Measurements from ENCODE around the gene BRINP2.
"Not testable (repeated sequence)": the region's sequence is repeated elsewhere in the genome, so short reads cannot be mapped to it uniquely, and the experiment has no call there.

BRINP2 gene

DNA sequence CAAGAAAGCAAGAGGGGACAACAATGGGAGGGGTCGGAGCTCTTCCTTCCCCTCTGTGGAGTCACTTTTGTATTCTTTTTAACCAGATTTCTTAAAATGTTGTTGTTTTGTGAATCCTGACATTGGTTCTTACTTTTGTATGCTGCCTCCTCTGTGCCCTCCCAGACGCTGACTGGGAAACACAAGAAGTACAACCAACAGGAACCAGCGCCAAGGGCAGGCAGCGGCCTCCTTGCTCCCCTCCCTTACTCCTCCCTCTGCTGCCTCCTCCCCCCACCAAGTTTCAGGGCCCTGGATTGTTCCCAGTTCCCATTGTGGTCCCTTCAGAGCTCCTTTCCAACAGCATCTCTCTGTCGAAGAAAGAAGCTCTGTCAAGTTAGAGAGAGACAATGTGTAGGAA is 111.1 kb downstream of the BRINP2 start:
- no peak for DNase-seq

DNA sequence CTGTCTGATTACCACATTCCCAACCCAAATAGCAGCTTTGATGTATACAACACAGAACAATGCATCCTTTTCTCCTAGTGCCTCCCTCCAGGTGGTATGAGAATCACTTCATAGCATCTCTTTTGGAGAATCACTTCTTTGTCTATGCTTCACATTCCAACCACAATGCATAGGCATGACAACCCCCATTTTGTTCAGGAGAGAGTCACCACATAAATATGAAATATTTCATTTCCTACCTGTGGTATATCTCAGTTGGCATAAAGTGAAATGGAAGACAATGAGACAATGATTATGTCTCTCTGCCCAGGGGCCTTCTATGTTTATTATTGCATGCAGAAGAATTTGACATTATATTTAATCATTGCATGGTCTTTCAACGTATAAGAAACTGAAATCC is 112.2 kb downstream of the BRINP2 start:
- DNase-seq = no peak

DNA sequence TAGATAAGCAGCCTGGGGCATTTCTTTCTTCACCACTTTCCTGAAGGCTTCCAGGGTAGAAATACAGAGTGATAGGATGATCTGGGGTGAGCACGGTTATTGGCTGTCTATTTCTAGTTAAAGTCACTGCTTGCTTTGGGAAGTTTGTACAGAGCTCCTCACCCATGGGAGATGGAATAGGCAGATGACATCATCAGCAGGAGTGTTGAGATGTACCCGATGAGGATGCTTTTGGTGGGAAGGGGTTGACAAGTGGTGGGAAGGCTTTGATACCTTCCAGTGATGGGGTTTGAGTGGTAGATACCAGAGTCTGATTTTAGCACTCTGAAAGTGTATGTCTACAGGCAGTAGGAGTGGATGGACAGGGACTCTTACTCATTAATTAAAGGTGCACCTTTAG is 112.6 kb downstream of the BRINP2 start:
- no peak for DNase-seq

DNA sequence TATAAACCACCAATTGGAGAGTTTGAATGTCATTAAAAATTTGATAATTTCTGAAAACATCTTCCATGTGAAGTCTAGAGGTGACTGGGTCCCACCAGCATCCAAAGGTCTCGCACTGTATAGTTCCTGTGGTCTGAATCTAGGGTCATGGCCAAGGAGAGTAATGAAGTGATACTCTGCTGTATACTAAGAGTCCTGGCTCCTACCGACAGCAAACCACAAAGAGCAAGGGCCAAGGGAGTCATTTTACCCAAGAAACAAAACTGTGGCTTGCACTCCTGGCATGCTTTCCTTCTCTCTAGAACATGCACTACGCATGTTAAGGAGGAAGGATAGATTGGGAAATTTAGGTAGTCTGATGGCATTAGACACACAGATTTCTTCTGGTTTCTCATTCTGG is 115.6 kb downstream of the BRINP2 start:
- no peak for DNase-seq

DNA sequence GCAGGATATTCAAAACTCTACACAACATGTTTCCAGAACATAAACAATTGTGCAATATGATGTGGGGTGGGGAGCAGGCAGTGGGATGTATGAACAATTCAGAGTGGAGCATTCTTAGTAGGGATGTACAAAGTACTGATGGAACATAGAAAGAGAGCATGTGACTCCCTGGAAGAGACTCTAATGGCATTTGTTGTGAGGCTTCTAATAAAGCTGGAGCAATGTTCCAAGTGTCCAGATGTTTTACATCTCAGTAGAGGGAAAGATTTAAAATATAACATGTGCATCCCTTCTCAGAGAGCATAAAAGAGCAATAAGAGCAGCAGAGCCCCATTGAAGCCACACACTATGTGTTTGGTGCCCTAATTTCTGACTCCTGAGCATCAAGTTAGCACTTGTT is 116.5 kb downstream of the BRINP2 start:
- no peak for DNase-seq

DNA sequence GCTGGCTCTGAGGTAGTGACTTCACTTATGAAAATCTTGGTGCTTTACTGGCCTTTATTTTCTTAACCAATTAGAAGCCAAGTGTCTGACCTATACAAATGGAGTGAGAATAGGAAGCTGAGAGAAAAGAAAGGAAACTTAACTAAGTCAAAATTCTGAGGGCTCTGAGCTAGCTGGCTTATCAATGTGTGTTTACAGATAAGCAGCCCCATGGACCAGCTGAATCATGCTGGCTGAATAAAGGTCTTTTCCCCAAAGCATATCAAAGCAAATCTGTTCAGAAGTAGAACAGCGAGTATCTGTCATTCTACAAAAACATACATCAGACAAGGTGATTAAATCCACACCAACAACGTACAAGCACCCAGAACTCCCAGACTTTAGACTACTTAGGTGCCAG is 117.2 kb downstream of the BRINP2 start:
- DNase-seq = no peak

DNA sequence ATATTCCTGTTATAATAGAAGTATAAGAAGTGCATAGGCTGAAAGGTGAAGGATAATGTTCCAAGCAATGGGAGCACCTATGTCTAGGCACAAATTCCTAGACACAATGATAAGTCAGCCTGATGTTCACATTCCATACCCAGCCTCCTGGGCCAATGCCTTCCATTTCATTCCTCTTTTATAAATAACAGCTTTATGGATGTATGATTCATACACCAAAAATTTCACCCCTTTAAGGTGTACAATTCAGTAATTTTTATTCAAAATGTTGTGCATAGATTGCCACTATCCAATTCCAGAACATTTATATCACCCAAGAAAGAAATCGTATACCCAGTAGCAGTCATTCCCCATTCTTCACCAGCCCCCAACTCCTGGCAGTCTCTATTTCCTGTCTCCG is 118.8 kb downstream of the BRINP2 start:
- DNase-seq = no peak

DNA sequence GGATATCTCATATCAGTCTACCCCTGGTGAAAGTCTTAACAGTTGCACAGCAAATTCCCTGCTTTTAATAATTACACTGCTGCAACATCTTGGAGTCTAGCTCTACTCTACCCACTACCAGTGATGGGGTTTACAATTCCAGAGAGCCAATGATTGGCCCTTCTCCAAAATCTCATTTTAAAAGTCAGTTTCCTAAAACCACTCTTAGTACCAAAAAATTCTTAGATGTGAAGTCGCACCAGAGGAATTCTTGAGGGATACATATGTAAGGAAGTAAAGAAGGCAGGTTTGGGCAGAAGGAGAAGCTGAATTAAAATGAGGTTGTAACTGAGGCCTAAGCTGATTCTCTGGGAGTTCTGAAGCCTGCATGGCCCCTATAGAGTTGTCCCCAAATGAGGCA is 129.7 kb downstream of the BRINP2 start:
- DNase-seq = no peak

DNA sequence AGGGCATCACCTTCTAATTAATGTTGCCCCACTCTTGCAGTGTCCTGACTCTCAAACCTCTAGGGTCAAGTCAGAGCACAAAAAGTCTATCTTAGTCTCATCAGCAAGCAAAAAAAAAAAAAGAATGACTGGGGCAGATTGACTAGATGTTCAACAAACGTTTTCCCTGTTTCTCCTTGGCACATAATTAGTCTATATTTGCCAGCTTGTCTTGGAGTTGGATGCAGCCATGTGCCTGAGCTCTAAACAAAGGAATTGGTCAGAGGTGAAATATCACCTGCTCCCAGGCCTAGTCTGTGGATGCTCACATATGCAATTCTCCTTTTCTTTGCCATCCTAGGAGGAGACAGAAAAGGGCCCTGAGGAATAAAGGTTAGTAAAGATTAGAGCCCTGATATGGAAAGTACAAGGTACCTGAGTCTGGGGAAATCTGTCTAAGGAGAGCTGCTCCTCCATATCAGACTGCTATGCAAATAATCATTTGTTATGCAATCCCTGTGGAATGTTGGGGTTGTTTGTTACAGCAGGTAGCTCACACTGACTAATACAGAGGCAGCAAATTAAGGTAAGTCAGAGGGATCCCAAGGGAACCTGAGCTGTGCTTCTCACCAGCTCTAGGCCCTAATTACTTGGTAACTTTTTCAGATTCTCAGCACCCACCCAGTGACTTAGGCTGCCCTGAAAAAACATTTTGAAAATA is 130.8 kb downstream of the BRINP2 start:
- no peak for DNase-seq

DNA sequence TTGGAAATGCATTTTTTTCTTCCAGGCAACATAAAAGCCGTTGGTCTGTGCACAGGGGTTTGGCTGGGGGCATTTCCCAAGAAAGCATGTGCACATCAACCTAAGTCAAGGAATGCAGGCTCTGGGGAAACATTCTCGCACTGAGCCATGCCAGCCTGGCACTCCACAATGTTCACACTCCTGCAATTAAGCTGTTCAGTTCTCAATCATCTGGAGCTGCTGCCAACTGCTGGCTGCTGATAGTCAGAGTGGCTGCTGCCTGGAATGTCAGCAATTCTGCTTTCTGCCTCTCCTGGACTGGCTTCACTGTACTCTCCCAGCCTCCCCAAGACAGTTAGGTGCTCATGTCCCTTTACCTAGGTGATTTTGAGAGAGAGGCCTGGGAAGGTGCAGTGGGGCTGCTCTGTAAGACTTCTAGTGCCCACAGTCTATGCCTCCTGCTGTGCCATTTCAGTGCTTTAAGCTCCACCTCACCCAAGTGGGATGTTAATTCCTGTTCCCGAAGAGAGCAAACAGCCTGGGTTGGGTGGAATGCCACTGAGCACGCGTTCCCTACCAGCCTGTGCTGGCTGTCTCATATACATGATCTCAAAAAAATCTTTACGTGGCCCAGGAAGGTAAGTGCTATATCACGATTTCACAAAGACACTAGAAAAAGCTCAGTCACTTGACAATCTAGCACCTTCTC is 131.7 kb downstream of the BRINP2 start:
- DNase-seq = no peak

DNA sequence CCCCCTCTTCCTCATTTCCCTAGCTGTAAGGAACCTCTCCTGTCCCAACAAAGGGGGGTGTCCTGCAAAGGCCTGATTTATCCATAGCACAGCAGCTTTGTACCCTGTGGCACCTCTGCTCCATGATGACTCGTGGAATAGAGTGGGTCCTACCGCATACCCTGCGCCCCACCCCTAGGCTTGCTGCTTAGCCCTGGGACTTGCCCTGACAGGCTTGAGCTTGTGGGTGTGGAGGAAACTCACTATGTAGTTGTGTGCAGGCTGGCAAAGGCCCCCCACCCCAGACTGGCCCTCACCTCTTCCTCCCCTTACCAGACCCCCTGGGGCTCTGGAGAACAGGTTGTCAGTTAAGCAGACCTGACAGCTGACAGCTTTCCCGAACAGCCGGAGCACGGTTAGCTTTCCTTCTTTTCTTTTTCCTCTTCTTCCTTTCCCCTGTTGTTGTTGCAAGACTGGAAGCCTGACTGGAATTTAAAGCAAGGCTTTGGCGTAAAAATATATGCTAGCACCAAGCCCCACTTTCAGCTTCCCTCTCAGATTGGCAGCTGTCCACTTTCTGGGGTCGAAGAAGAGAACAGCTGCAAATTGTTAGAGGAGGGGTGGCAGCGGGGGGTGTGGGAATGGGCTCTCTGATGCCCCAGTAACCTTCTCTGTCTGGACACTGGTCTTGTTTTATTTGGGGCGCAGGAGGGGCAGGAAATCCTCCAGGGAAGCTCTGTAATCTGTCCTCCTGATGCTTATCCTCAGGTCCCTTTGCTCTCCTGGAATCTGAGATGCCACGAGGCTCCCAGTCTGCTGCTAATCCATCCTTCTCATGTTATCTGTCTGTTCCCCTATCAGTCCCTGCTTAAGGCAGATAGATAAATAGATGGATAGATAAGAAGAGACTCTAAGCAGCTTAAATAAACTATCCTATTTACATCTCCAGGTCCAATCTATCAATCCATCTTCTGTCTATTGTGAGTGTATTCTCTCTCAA is 134.6 kb downstream of the BRINP2 start:
- no peak for DNase-seq

DNA sequence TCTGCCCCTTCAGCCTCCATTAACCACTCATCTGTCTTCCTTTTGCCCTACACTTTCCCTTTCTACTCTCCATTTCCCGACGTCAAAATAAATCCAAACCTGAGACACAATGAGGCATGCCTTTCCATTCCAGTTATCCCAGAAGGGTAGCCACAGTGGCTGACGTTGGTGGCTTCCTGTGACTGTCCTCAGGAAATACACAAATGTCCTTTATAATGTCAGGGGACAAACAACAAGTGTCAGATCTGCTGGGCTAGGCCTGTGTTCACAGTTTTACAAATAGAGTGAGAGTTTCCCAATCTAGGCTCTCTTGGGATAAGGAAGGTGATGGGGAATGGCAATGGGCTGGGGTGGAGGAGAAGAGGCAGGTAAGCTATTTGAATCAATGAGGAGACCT is 135.3 kb downstream of the BRINP2 start:
- DNase-seq = no peak

DNA sequence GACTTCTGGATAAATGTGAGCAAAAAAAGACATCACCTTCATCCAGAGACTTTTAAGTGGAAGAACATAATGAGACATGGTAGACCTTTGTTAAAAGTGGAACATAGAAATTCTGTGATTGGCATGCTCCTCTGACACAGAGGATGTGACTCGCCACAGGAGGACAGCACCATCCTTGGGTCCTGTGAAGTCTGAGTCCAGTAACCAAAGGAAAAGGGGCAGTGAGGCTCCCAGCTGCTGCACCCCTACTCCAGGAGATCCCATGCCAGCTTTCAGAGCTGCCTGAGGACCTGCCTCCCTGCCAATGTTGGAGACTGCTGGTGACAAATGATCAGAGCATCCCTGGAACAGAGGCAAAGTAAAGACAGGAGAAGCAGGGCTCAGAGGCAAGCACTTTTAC is 136.2 kb downstream of the BRINP2 start:
- no peak for DNase-seq

DNA sequence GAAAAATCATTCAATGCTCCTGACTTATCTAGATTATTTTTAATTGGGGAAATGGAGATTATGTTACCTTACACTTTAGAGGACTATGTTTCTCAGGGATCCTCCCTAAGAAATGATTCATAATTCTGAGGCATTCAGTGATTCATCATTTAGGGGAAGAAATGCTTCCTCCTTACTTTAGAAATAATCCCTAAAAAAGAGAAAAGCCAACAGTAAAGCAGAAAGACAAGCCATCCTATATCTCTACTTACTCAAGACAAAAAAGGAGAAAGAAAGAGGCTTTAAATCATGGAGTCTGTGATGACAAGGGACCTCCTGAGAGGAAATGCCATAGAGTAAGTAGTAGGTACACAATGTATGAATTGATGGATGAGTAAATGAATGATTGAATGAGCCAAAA is 137.0 kb downstream of the BRINP2 start:
- no peak for DNase-seq

DNA sequence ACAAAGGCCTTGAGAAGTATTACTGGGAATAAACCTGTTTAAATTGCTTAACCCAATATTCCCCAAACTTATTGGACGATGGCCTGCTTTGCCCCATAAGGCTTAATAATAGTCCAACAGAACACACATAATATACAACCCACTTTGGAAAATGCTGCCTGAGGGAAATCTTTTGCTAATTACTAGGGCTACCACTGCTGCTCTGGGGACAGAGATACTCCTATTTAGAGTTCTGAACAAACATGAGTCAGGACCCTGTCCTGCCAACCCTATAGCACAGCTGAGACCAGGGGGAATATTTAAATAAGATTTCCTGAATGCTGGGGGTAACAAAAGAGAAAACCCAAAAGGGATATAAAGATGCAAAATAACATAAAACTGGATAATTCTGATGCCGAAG is 139.1 kb downstream of the BRINP2 start:
- no peak for DNase-seq

DNA sequence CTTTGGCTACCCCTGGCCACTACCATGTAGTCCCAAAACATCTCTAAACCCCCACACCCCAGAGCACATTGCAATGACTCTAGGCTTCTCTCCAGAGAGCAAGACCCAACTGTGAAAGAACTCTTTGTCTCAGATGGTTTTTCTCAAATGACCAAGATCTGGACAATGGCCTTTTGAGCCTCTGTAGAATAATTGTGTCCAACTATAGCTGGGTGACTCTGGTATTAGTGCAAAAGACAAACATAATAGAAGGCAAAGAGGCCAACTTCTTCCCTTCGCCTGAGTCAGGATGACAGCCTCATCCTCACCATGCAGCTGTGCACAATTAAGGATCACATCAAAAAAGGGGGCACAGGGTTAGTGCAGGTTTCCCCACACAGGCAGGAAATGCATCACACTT is 139.6 kb downstream of the BRINP2 start:
- no peak for DNase-seq

DNA sequence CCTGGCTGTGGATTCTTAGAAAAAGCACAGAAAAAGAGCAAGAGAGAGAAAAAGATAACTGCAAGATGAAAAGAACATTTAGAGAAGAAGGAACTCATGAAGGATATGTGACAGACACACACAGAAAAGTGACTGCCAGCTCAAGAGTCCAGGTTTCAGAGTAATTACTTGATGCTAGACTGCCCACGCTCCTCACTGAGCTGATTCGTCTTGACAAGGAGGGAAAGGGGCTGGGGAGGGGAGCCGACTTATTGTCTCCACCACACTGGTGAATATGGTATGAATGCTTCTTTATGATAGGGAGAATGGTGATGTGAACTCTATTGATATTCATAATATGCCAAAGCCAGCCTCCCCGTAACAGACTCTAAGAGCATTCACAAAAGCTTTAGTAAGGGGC is 140.4 kb downstream of the BRINP2 start:
- DNase-seq = no peak

DNA sequence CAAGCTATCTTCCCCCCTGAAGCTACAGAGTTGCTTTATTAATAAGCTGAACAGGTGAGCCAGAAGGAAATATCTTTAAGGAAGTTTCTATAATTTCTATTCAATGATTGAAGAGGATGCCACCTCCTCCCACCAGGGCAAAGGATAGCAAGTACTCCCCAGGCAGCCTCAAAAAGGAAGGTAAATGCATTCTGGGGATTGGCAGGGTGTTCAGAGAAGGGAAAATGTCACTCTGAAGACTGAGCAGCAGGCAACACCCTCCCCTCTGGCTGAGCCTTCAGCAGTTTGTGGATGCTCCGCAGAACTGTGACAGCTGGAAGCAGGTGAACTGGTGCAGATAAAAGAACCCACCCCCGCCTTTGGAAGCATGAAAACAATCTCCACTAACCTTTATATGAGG is 140.8 kb downstream of the BRINP2 start:
- no peak for DNase-seq

DNA sequence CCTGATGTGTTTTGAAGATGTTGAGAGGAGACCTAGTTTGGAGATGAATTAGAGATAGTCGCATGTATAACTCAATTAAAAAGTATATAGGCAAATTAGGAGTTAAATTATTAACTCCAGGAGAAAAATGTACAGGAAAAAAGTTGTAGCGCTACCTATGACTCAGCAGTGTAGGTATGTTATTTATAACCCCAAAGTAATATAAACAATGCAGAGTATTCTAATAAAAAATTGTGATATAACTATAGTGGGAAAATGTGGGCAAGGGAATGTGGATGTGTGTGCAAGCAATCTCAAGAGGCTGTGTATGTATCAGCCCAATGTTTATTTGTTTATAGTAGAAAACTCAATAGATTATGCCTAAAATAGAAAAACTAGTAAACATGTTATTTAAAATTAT is 144.5 kb downstream of the BRINP2 start:
- no peak for DNase-seq

DNA sequence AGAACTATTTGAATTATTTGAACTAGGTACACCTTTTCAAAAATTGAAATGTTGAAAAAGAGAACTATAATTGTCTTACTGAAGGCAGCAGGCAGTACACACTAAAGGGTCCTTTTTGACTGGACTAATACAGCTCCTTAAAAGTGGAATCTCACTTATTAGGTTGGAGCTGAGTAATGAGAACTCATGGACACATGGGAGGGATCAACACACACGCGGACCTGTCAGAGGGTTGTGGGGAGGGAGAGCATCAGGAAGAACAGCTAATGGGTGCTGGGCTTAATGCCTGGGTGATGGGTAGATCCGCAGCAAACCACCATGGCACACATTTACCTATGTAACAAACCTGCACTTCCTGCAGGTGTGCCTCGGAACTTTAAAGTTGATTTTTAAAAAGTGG is 145.0 kb downstream of the BRINP2 start:
- no peak for DNase-seq

DNA sequence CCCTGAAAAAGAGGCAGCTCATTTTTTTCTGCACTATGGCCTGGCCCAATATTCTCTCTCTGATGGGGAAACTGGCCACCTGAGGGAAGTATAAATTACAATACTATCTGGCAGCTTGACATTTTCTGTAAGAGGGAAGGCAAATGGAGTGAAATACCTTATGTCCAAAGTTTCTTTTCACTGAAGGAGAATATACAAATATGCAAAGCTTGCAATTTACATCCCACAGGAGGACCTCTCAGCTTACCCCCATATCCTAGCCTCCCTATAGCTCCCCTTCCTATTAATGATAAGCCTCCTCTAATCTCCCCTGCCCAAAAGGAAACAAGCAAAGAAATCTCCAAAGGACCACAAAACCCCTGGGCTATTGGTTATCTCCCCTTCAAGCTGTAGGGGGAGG is 150.7 kb downstream of the BRINP2 start:
- not testable (repeated sequence) for DNase-seq

DNA sequence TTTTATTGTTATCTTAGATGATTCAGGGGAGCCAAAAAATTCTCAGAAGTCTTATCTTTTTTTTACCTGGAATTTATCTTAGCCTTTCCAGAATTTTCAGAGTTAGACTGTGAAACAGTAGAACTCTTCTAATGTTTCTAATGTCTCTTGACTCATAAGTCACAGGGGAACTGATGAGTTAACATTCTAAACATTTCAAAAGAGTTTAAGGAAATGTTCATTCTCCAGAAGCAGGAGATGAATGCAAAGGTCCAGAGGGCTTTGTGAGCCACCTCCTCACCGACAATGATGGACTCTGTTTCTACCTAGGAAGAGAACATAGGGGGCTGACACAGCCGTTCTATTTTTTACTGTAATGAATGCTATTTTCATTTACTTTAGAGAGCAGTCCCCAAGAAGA is 157.5 kb downstream of the BRINP2 start:
- DNase-seq = no peak

DNA sequence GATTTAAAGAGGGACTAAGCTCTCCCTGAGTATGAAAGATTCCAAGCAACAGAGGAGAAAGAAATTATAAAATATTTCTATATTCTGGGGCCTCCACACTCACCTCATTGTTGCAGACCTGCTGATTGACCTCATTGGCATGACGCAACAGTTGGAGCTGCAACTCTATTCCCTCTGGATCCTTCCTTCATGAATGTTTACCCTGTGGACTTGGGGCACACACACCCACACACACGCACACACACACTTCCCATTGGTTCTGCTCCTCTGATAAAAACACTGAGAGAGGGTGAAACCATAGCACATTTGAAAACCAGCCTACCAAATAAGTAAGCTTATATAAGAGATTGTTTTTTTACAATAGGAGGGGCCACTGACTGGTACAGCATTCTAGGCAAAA is 159.1 kb downstream of the BRINP2 start:
- no peak for DNase-seq

All from activated CD4-positive, CD25-positive, alpha-beta regulatory T cell treated with anti-CD3 and anti-CD28 coated beads, Interleukin-2, amount 50 U/mL, for 72 hours (primary cell).